ENCODE data around the gene JAZF1. TPM values are rescaled to one million over a fixed set of nuclear protein-coding genes. Genes with fewer than 3 reads are reported as not detected.

JAZF1 gene
- total RNA-seq, 1 donor from 2014 or later = 3.1 TPM

GRCh38 chr7:27966219-27966780 is 214.3 kb downstream of the JAZF1 start:
- Mint-ChIP-seq H3K27me3 (ENCODE audit: low read depth) (peaks cover 21% of the 10 kb centered on the region), H3K4me3 (no peak overlapping the region), H3K27ac (ENCODE audit: unreplicated experiment) (no peak overlapping the region), H3K9me3 (no peaks in the 10 kb centered on the region), H3K36me3 (ENCODE audit: low read depth) (no peaks in the 10 kb centered on the region), H3K4me1 (no peaks in the 10 kb centered on the region)
- TF ChIP-seq CTCF (conservative IDR thresholded peaks at IDR 0.05) = no peak
- DNase-seq (ENCODE audit: low read depth, low spot score) = no peak

- Mint-ChIP-seq H3K9me3 (no peaks in the 10 kb centered on the region), H3K4me1 (no peaks in the 10 kb centered on the region), H3K36me3 (ENCODE audit: low read depth) (no peaks in the 10 kb centered on the region), H3K4me3 (no peak overlapping the region), H3K27ac (ENCODE audit: unreplicated experiment) (no peak overlapping the region), H3K27me3 (ENCODE audit: low read depth) (peaks cover 23% of the 10 kb centered on the region)
- DNase-seq (ENCODE audit: low read depth, low spot score) = no peak
- TF ChIP-seq CTCF (conservative IDR thresholded peaks at IDR 0.05) = no peak
These were observed 214.9 kb downstream of the JAZF1 start for GRCh38 chr7:27965650-27966049.

GRCh38 chr7:27964820-27965219 is 215.8 kb downstream of the JAZF1 start:
- H3K4me3 Mint-ChIP-seq = no peak overlapping the region
- H3K27ac Mint-ChIP-seq (ENCODE audit: unreplicated experiment) = no peak overlapping the region
- H3K27me3 Mint-ChIP-seq (ENCODE audit: low read depth) = peaks cover 26% of the 10 kb centered on the region
- H3K9me3 Mint-ChIP-seq = no peaks in the 10 kb centered on the region
- no peak for TF ChIP-seq CTCF (conservative IDR thresholded peaks at IDR 0.05)
- no peaks in the 10 kb centered on the region for H3K36me3 Mint-ChIP-seq (ENCODE audit: low read depth)
- DNase-seq (ENCODE audit: low read depth, low spot score) = no peak
- no peaks in the 10 kb centered on the region for H3K4me1 Mint-ChIP-seq

GRCh38 chr7:27963056-27963455 is 217.5 kb downstream of the JAZF1 start:
- no peaks in the 10 kb centered on the region for H3K9me3 Mint-ChIP-seq
- H3K4me3 Mint-ChIP-seq = no peak overlapping the region
- H3K36me3 Mint-ChIP-seq (ENCODE audit: low read depth) = no peaks in the 10 kb centered on the region
- TF ChIP-seq CTCF (conservative IDR thresholded peaks at IDR 0.05) = no peak
- no peaks in the 10 kb centered on the region for H3K4me1 Mint-ChIP-seq
- H3K27ac Mint-ChIP-seq (ENCODE audit: unreplicated experiment) = no peak overlapping the region
- no peak for DNase-seq (ENCODE audit: low read depth, low spot score)
- peaks cover 28% of the 10 kb centered on the region for H3K27me3 Mint-ChIP-seq (ENCODE audit: low read depth)

- no peak for TF ChIP-seq CTCF (conservative IDR thresholded peaks at IDR 0.05)
- Mint-ChIP-seq H3K36me3 (ENCODE audit: low read depth) (no peaks in the 10 kb centered on the region), H3K4me3 (no peak overlapping the region), H3K27ac (ENCODE audit: unreplicated experiment) (no peak overlapping the region), H3K4me1 (no peaks in the 10 kb centered on the region), H3K9me3 (no peaks in the 10 kb centered on the region), H3K27me3 (ENCODE audit: low read depth) (peaks cover 28% of the 10 kb centered on the region)
- no peak for DNase-seq (ENCODE audit: low read depth, low spot score)
These were observed 218.3 kb downstream of the JAZF1 start for GRCh38 chr7:27962273-27962672.
